Activated CD4-positive, CD25-positive, alpha-beta regulatory T cell treated with anti-CD3 and anti-CD28 coated beads, Interleukin-2, amount 50 U/mL, for 24 hours (primary cell): ENCODE results near the gene SNTG2.

ENCODE experiments used
- ATAC-seq, 2 donors: fragments of 150-1000 bp; cut with Tn5 transposase; one replicate each; pipeline ENCODE4 v1.10.0; 2021; ENCODE audit warnings: mild to moderate bottlenecking in 1 of 2, moderate library complexity in 1 of 2

Gene SNTG2

GRCh38 chr2:953975-954686 lies 3.5 kb downstream of the SNTG2 start:
- no peak for ATAC-seq

- ATAC-seq, result no peak
Observed at GRCh38 chr2:954687-955000, 4.0 kb downstream of the SNTG2 start.

- ATAC-seq, result no peak
Observed at GRCh38 chr2:955829-956731, 5.4 kb downstream of the SNTG2 start.

- ATAC-seq, result no peak
Observed at GRCh38 chr2:959457-959856, 8.8 kb downstream of the SNTG2 start.

GRCh38 chr2:960061-960736 lies 9.6 kb downstream of the SNTG2 start:
- ATAC-seq, result no peak

GRCh38 chr2:961786-962185 lies 11.1 kb downstream of the SNTG2 start:
- ATAC-seq, result no peak

- no peak for ATAC-seq
Observed at GRCh38 chr2:963876-964275, 13.2 kb downstream of the SNTG2 start.

- no peak for ATAC-seq
Observed at GRCh38 chr2:964562-964961, 13.9 kb downstream of the SNTG2 start.

- no peak for ATAC-seq
Observed at GRCh38 chr2:965640-966147, 15.0 kb downstream of the SNTG2 start.

- ATAC-seq, result no peak
Observed at GRCh38 chr2:973129-973528, 22.5 kb downstream of the SNTG2 start.

GRCh38 chr2:974054-974453 lies 23.4 kb downstream of the SNTG2 start:
- no peak for ATAC-seq

- no peak for ATAC-seq
Observed at GRCh38 chr2:974502-974901, 23.9 kb downstream of the SNTG2 start.

GRCh38 chr2:975095-975494 lies 24.4 kb downstream of the SNTG2 start:
- no peak for ATAC-seq

GRCh38 chr2:979069-979928 lies 28.6 kb downstream of the SNTG2 start:
- ATAC-seq, result no peak

- ATAC-seq, result no peak
Observed at GRCh38 chr2:980176-980575, 29.5 kb downstream of the SNTG2 start.

GRCh38 chr2:981258-981657 lies 30.6 kb downstream of the SNTG2 start:
- ATAC-seq, result no peak

GRCh38 chr2:981759-982158 lies 31.1 kb downstream of the SNTG2 start:
- ATAC-seq, result no peak

- no peak for ATAC-seq
Observed at GRCh38 chr2:985317-985898, 34.8 kb downstream of the SNTG2 start.

GRCh38 chr2:987789-988188 lies 37.1 kb downstream of the SNTG2 start:
- no peak for ATAC-seq

GRCh38 chr2:989781-990467 lies 39.3 kb downstream of the SNTG2 start:
- no peak for ATAC-seq

- no peak for ATAC-seq
Observed at GRCh38 chr2:990970-991369, 40.3 kb downstream of the SNTG2 start.

GRCh38 chr2:1002350-1002749 lies 51.7 kb downstream of the SNTG2 start:
- ATAC-seq, result no peak
